ENCODE data around the gene HDAC7.

HDAC7 gene

DNA sequence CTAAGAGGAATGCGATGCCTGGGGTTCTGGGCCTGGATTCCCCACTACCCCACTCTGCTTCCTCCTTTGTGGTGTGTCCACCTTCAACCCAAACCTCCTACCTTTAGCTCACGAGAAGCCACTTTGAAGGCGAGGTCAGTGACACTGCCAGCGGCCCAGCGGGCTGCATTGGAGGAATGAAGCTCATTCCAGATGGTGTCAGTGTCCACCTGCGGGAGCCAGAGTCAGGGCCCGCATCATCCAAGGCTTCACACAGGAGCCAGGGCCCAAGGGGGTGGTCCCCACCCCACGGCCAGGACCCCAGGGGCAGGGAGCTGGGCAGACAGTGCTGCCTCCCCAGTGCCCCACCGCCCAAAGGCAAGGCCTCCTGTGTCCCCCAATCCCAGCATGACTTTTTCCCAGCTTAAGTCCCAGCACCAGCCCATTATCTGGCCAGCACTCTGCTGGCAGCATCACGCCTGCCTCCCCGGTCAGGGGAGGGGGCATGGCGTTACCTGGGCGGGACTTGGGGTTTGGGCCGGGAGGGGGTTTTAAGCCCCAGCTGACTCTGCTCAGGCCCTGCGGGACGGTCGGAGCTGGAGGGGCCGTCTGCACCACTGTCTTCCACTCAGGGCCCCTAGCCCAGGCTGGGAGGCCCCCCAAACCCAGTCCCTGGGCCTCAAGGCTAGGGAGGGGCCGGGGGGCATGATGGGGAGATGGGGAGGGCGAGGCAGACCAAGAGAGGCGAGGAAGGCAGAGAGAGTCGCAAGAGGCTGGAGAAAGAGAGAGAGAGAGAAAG, 29.8 kb downstream of the HDAC7 start:
- in situ Hi-C loops (cut with HindIII; ENCODE audit: low pct_unique_long_range_greater_than_20kb, low sequenced_read_pairs), result no loop called here
- no peak for TF ChIP-seq JUND (IDR thresholded peaks at IDR 0.05; ENCODE audit: low read depth)
- DNase-seq (ENCODE audit: low read depth in 1 of 2, low spot score in 1 of 2), result no peak

DNA sequence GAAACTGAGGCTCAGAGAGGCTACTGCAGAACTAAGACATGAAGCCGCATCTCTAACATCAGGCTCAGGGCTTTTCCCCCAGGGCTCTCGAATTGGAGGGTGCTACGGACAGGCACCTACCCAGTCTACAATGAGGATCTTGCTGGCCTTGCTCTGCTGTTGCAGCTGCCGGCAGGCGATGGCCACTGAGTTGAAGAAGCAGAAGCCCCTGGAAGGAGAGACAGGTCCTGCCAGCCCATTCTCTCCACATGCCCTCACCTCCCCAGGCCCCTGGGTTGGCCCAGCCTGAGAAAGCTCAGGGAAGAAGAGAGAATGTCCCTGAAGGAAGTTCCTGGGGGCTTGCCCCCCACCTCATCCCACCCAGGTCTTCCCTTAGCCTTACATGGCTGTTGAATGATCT, 30.6 kb downstream of the HDAC7 start:
- in situ Hi-C loops (cut with HindIII; ENCODE audit: low pct_unique_long_range_greater_than_20kb, low sequenced_read_pairs), result no loop called here
- TF ChIP-seq JUND (IDR thresholded peaks at IDR 0.05; ENCODE audit: low read depth), result no peak
- DNase-seq (ENCODE audit: low read depth in 1 of 2, low spot score in 1 of 2), result no peak

DNA sequence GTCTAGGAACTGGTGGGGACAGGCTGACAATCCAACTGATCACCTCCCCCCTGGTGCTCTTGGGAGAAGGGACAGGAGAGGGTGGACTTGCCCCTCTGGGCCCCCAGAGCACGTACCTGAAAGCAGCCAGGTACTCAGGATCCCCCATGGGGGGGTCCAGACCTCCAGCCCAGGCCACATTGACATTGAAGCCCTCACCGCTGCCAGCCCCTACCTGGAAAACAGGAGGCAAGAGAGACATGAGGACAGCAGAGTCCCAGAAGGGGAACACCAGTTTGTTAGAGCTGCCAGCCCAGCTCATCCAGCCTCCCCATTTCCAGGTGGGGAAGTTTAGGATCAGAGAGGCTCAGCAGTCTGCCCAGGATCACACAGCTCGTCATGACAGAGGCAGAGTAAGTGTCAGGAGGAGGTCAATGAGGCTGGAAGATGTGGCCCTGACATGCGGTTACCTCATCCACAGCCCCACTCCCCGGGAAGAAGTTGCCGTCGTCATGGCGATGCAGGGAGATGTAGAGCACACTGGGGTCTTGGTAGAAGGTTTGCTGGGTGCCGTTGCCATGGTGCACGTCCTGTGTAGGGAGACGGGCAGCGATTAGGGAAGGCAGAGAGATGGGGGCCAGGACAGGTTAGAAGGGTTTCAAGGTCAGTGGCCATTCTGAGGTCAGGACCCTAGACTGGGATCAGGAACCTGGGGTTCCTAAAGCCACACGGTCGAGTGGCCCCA, 31.9 kb downstream of the HDAC7 start:
- in situ Hi-C loops (cut with HindIII; ENCODE audit: low pct_unique_long_range_greater_than_20kb, low sequenced_read_pairs), result no loop called here
- DNase-seq (ENCODE audit: low read depth in 1 of 2, low spot score in 1 of 2), result no peak
- no peak for TF ChIP-seq JUND (IDR thresholded peaks at IDR 0.05; ENCODE audit: low read depth)

DNA sequence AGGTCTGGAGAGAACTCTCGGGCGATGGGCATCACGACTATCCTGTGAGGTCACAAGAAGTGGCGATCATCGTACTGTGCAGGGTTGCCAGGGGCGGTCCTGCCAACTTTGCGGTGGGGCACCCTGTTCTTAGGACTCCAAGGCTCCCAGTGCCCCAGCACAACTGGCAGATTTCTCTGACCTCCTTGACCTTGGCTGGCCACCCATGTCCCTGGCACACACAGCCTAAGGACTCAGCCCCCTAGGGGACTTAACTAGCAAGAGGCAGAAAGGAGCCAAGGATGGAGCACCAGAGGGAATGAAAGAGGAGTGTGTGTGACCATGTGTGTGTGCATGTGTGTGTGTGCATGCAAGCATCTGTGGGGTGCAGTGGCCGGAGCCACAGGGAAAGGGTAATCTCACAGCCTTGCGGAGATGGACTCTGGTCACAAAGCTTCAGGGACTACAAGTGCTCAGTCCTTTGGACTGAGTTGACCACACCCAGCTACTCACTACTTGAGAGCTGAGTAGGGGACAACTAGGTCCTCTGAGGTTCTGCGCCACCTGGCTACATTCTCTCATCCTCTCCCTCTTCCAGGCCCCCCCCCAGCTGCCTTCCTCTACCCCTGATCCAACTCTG, 32.9 kb downstream of the HDAC7 start:
- DNase-seq (ENCODE audit: low read depth in 1 of 2, low spot score in 1 of 2), result no peak
- TF ChIP-seq JUND (IDR thresholded peaks at IDR 0.05; ENCODE audit: low read depth), result no peak
- in situ Hi-C loops (cut with HindIII; ENCODE audit: low pct_unique_long_range_greater_than_20kb, low sequenced_read_pairs), result no loop called here

DNA sequence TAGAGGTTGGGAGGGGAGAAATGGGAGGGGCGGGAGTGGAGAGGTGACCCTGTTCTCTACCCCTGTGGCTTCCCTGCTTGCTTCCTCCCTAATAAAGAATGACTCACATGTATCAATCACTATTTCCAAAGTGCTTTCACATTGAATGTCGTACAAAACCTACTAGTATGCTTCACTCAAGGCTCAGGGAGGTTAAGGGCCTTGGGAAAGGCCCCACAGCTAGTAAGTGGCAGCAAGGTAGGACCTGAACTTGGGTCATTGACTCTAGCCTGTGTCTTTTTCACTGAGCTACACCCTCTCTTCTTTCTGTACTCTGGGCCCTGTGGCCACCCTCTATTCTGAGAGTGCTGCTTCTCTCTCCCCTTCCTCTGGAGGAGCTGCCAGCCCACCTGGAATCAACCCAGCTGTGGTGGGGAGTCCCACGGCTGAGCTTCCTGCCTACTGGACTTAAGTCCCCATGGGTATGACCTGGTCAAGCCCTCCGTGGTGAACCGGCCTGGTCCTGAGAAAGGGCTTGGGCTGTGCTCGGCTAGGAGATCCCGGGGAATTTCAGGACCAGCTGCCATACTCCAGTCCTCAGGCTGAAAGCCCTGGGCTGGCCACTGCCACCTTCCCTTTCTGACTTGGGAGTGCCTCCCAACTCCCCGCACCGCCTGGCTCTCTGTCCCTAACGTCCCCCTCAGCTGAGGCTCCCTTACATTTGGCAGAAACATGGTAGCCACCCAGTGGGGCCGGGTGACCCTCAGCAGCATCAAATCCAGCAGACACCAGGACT, 33.6 kb downstream of the HDAC7 start:
- no peak for TF ChIP-seq JUND (IDR thresholded peaks at IDR 0.05; ENCODE audit: low read depth)
- in situ Hi-C loops (cut with HindIII; ENCODE audit: low pct_unique_long_range_greater_than_20kb, low sequenced_read_pairs), result no loop called here
- no peak for DNase-seq (ENCODE audit: low read depth in 1 of 2, low spot score in 1 of 2)

DNA sequence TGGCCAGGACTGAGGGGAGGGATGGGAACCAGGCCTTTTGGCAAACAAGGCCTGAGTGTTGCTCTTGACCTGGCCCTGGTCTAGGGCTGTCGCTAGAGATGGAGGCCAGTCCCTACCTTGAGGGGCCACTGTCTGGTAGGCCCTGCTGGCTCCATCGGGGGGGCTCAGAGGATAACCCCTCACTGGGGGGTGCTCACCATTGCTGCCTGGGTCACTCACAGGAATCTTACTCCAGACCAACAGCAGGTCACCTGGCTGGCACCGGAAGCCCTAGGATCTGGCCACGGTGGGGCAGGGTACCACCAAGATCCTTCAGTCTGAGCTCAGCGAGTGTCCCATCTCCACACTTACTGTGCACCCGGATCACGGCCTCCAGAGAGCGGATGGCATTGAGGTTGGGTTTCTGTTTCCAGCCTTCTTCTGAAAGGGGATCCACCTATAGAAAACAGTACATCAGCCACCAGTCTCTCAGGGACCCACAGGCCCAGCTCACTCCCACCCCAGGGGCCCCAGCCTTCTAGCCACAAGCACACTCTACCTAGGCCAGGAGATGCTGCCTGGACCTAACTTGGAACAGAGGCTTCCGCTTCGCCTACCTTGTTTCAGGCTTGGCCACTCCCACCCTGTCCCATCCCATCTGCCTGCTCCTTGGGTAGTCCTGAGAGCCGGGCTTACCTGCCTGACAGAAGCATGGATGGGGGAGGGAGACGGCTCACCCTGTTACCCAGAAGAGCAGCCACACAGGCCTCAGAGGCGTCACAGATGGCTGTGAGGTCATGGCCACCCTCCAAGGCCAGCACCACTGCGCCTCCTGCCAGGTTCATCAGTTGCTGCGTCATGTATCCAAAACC, 34.4 kb downstream of the HDAC7 start:
- no peak for DNase-seq (ENCODE audit: low read depth in 1 of 2, low spot score in 1 of 2)
- TF ChIP-seq JUND (IDR thresholded peaks at IDR 0.05; ENCODE audit: low read depth), result no peak
- in situ Hi-C loops (cut with HindIII; ENCODE audit: low pct_unique_long_range_greater_than_20kb, low sequenced_read_pairs), result no loop called here

DNA sequence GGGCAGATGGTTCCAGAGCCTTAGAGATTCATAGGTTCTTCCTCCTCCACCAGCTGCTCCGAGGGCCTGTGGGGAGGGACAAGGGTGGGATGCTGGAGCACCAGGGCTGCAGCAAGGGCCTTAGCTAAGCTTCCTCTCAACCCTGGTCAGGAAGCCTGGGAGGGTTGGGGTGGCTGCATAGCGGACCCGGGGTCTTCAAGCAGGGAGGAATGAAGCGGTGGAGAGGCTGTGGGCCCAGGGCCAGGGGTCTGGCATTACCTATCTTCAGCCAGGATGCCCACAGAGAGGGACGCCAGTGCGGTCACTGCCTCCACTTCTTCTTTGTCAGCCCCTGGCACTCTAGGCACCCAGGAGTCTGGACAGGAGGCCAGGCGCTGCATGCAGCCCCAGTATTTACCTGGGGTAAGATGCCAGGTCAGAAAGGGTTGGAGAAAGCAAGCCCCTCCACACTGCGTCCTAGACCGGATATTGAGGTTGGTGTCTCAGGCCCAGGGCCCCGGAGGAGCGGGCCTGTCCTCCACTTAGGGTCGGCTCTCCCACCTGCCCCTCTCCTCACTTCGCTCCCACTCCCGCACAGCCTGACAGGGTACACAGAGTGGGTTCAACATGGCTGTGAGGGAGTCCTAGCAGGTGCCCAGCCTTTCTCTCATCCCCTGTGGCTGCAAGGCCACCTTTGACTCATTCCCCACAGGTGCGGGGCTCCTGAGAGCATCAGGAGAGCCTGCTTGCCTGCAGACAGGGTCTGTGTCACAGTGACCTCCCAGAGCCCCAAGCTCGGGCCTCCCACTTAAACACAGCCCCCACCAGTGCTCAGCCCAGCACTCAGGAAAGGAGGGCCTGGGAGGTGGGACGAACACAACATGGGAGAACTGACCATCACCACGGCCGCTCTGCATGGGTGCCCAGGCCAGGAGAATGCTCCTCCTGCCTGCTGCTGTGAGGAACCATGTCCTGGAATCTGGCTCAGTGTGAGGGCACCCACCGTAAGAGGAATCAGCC, 35.6 kb downstream of the HDAC7 start:
- TF ChIP-seq JUND (IDR thresholded peaks at IDR 0.05; ENCODE audit: low read depth), result no peak
- in situ Hi-C loops (cut with HindIII; ENCODE audit: low pct_unique_long_range_greater_than_20kb, low sequenced_read_pairs), result no loop called here
- no peak for DNase-seq (ENCODE audit: low read depth in 1 of 2, low spot score in 1 of 2)

DNA sequence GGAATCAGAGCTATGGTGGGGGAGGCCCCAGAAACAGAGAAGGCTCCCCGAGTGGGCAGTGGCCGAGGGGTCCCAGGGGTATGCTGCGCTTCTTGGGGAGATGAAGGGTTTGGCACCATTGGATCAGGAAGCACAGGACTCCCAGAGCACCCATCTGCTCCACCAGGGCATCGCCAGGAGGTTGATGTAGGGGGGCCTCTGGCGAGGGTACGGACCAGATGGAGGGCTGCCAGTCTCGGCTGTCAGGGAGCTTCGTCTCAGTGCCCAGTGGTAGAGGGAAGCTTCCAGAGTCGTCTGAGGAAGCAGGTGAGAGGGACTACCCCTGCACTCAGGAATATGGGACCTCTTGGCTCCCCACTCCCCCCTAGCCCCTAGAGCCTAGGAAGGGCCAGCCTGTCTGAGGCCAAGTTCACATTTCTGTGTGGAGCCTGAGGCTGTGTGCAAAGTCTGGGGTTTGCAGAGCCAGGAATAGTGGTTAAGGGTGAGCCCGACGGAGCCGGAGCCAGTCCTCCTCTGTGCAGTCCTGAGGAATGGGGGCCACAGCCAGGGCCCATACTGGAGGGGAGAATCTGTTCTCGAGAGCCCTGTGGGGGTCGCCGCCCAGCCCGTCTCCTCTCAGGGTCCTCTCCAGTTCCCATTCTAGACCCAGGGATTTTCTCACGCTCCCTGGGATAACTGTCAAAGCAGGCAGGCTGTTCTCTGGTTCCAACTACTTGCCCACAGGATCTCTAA, 36.5 kb downstream of the HDAC7 start:
- no peak for TF ChIP-seq JUND (IDR thresholded peaks at IDR 0.05; ENCODE audit: low read depth)
- DNase-seq (ENCODE audit: low read depth in 1 of 2, low spot score in 1 of 2), result no peak
- in situ Hi-C loops (cut with HindIII; ENCODE audit: low pct_unique_long_range_greater_than_20kb, low sequenced_read_pairs), result no loop called here

DNA sequence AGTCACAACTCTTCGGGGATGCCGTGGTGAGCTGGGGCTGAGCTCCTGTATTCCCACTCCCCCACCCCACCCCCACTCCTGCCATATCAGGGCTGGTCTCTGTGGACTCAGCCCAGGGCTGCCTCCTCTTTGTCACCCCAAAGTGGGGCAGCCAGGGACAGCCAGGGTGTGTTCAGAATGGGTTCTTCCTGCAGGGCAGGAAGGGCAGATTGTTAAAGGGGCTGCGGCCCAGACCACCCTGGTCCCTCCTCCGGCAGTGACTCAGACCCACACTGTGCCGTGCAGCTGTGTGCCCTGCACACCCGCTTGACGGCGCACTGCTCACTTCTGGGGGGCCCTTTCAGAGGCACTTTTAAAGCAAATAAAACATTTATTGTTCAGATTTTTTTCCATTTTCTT, 37.3 kb downstream of the HDAC7 start:
- DNase-seq (ENCODE audit: low read depth in 1 of 2, low spot score in 1 of 2), result no peak
- in situ Hi-C loops (cut with HindIII; ENCODE audit: low pct_unique_long_range_greater_than_20kb, low sequenced_read_pairs), result no loop called here
- no peak for TF ChIP-seq JUND (IDR thresholded peaks at IDR 0.05; ENCODE audit: low read depth)

All from T47D (cell line).